Neuron (in vitro differentiated cells): ENCODE measurements around the gene CGAS.
"Not testable (repeated sequence)": the region's sequence is repeated elsewhere in the genome, so short reads cannot be mapped to it uniquely, and the experiment has no call there.

Experiments
- H2AFZ ChIP-seq: one replicate; pipeline ENCODE4 v1.6.1; 2013; ENCODE audit warnings: low read depth, mild to moderate bottlenecking, inconsistent platforms, low read length, moderate library complexity
- H3K27me3 ChIP-seq: one replicate; pipeline ENCODE4 v1.6.1; 2013; ENCODE audit warnings: low read length; ENCODE audit not compliant: insufficient read depth
- H3K36me3 ChIP-seq: one replicate; pipeline ENCODE4 v1.6.1; 2013; ENCODE audit warnings: low read length; ENCODE audit not compliant: insufficient read depth
- H3K4me1 ChIP-seq: one replicate; pipeline ENCODE4 v1.6.1; 2013; ENCODE audit warnings: low read length; ENCODE audit not compliant: insufficient read depth
- H3K4me3 ChIP-seq: 2 replicates; pipeline ENCODE4 v1.5.1; 2013; ENCODE audit warnings: mild to moderate bottlenecking, low read length, moderate library complexity
- H3K9me3 ChIP-seq: one replicate; pipeline ENCODE4 v1.6.1; 2013; ENCODE audit warnings: low read length

CGAS gene

GRCh38 chr6:73452107-73452461 lies at the start of gene CGAS:
TSS of gene CGAS (minus strand) at chr6:73452297. CDS start at chr6:73452181, 116 bp downstream.
- H2AFZ ChIP-seq, result peak within 1 kb of the TSS; percentile 12
- no peaks in the 10 kb centered on the region for H3K36me3 ChIP-seq
- no peaks in the 10 kb centered on the region for H3K27me3 ChIP-seq
- H3K4me1 ChIP-seq, result no peaks in the 10 kb centered on the region
- H3K9me3 ChIP-seq, result no peaks in the 10 kb centered on the region
- H3K4me3 ChIP-seq, result no peak within 1 kb of the TSS

- Histone ChIP-seq H3K4me3 (no peak overlapping the region), H2AFZ (no peak overlapping the region), H3K9me3 (no peaks in the 10 kb centered on the region), H3K36me3 (peaks cover 12% of the 10 kb centered on the region), H3K27me3 (no peaks in the 10 kb centered on the region), H3K4me1 (no peaks in the 10 kb centered on the region)
Observed at GRCh38 chr6:73497915-73498314, 45.8 kb upstream of the CGAS start.

- Histone ChIP-seq H3K9me3 (no peaks in the 10 kb centered on the region), H2AFZ (no peak overlapping the region), H3K4me3 (no peak overlapping the region), H3K27me3 (no peaks in the 10 kb centered on the region), H3K36me3 (peaks cover 24% of the 10 kb centered on the region), H3K4me1 (no peaks in the 10 kb centered on the region)
Observed at GRCh38 chr6:73491377-73491776, 39.3 kb upstream of the CGAS start.

- Histone ChIP-seq H2AFZ (no peak overlapping the region), H3K27me3 (no peaks in the 10 kb centered on the region), H3K36me3 (peaks cover 30% of the 10 kb centered on the region), H3K4me1 (no peaks in the 10 kb centered on the region), H3K4me3 (no peak overlapping the region), H3K9me3 (no peaks in the 10 kb centered on the region)
Observed at GRCh38 chr6:73487473-73487872, 35.4 kb upstream of the CGAS start.

- Histone ChIP-seq H3K36me3 (peaks cover 34% of the 10 kb centered on the region), H2AFZ (no peak overlapping the region), H3K4me3 (no peak overlapping the region), H3K9me3 (no peaks in the 10 kb centered on the region), H3K4me1 (no peaks in the 10 kb centered on the region), H3K27me3 (no peaks in the 10 kb centered on the region)
Observed at GRCh38 chr6:73484438-73484837, 32.3 kb upstream of the CGAS start.

- peaks cover 26% of the 10 kb centered on the region for H3K36me3 ChIP-seq
- no peaks in the 10 kb centered on the region for H3K9me3 ChIP-seq
- H2AFZ ChIP-seq, result no peak overlapping the region
- H3K4me1 ChIP-seq, result no peaks in the 10 kb centered on the region
- H3K4me3 ChIP-seq, result no peak overlapping the region
- H3K27me3 ChIP-seq, result no peaks in the 10 kb centered on the region
Observed at GRCh38 chr6:73481969-73482368, 29.9 kb upstream of the CGAS start.

- no peaks in the 10 kb centered on the region for H3K27me3 ChIP-seq
- peaks cover 17% of the 10 kb centered on the region for H3K36me3 ChIP-seq
- no peaks in the 10 kb centered on the region for H3K9me3 ChIP-seq
- no peaks in the 10 kb centered on the region for H3K4me1 ChIP-seq
- no peak overlapping the region for H2AFZ ChIP-seq
- no peak overlapping the region for H3K4me3 ChIP-seq
Observed at GRCh38 chr6:73477407-73477806, 25.3 kb upstream of the CGAS start.

- Histone ChIP-seq H3K9me3 (no peaks in the 10 kb centered on the region), H3K4me3 (no peak overlapping the region), H3K36me3 (peaks cover 17% of the 10 kb centered on the region), H3K27me3 (no peaks in the 10 kb centered on the region), H2AFZ (no peak overlapping the region), H3K4me1 (no peaks in the 10 kb centered on the region)
Observed at GRCh38 chr6:73476723-73477122, 24.6 kb upstream of the CGAS start.

- no peak overlapping the region for H3K4me3 ChIP-seq
- H3K36me3 ChIP-seq, result peaks cover 19% of the 10 kb centered on the region
- no peak overlapping the region for H2AFZ ChIP-seq
- no peaks in the 10 kb centered on the region for H3K9me3 ChIP-seq
- no peaks in the 10 kb centered on the region for H3K27me3 ChIP-seq
- no peaks in the 10 kb centered on the region for H3K4me1 ChIP-seq
Observed at GRCh38 chr6:73471686-73472290, 19.7 kb upstream of the CGAS start.

- peaks cover 1% of the 10 kb centered on the region for H3K9me3 ChIP-seq
- no peak within 1 kb of the TSS for H2AFZ ChIP-seq
- H3K36me3 ChIP-seq, result peaks cover 5% of the 10 kb centered on the region
- peaks cover 10% of the 10 kb centered on the region for H3K4me1 ChIP-seq
- H3K4me3 ChIP-seq, result peak within 1 kb of the TSS; percentile 68
- H3K27me3 ChIP-seq, result no peaks in the 10 kb centered on the region
Observed at GRCh38 chr6:73461537-73462350, 9.6 kb upstream of the CGAS start, which contains the start of gene MTO1. TSS of gene MTO1 (plus strand) at chr6:73461737. CDS start at chr6:73461855, 118 bp downstream.

GRCh38 chr6:73460056-73460455 lies 8.0 kb upstream of the CGAS start:
- Histone ChIP-seq H2AFZ (no peak overlapping the region), H3K27me3 (no peaks in the 10 kb centered on the region), H3K4me1 (peaks cover 10% of the 10 kb centered on the region), H3K9me3 (peaks cover 1% of the 10 kb centered on the region), H3K36me3 (peaks cover 2% of the 10 kb centered on the region), H3K4me3 (no peak overlapping the region)

- H3K9me3 ChIP-seq, H3K4me3 ChIP-seq, H3K36me3 ChIP-seq, H3K4me1 ChIP-seq, H3K27me3 ChIP-seq, H2AFZ ChIP-seq: not testable (repeated sequence)
Observed at GRCh38 chr6:73459474-73459873, 7.4 kb upstream of the CGAS start.

- Histone ChIP-seq H3K4me3 (no peak overlapping the region), H3K4me1 (peaks cover 9% of the 10 kb centered on the region), H3K36me3 (no peaks in the 10 kb centered on the region), H3K9me3 (no peaks in the 10 kb centered on the region), H2AFZ (no peak overlapping the region), H3K27me3 (no peaks in the 10 kb centered on the region)
Observed at GRCh38 chr6:73455865-73456629, 4.0 kb upstream of the CGAS start.
